Keratinocyte (primary cell): Measurements from ENCODE around the gene OGDHL. TPM values are rescaled to one million over a fixed set of nuclear protein-coding genes. Genes with fewer than 3 reads are reported as not detected.

Experiments
- DNase-seq: peaks from one replicate; pipeline ENCODE4 v3.0.0-alpha.2; 2011; ENCODE audit warnings: low read depth, missing footprints, low spot score
- FAIRE-seq: peaks from 2 replicates; lab custom pipeline; 2011; peaks lifted over from hg19 to GRCh38; lab: Jason Lieb, UNC
- H2AFZ ChIP-seq: 2 replicates; pipeline ENCODE4 v1.6.0; 2012; ENCODE audit warnings: low read length, control low read depth, inconsistent platforms; ENCODE audit not compliant: control insufficient read depth
- H3K27ac ChIP-seq: 2 replicates; pipeline ENCODE4 v1.5.1; 2011; ENCODE audit warnings: low read length; ENCODE audit not compliant: control insufficient read depth, insufficient read depth
- H3K27me3 ChIP-seq: 3 replicates; pipeline ENCODE4 v1.6.0; 2011; ENCODE audit warnings: low read length; ENCODE audit not compliant: control insufficient read depth, insufficient read depth; ENCODE audit errors: extremely low read depth
- H3K36me3 ChIP-seq, 2 experiments: 2 replicates in 1 of 2; 3 replicates in 1 of 2; pipeline ENCODE4 v1.5.1; 2011; ENCODE audit warnings: low read length in 2 of 2, mild to moderate bottlenecking in 1 of 2; ENCODE audit not compliant: control insufficient read depth in 2 of 2, insufficient read depth in 2 of 2; ENCODE audit errors: extremely low read depth in 1 of 2
- H3K4me1 ChIP-seq: 3 replicates; pipeline ENCODE4 v1.5.1; 2011; ENCODE audit warnings: low read length; ENCODE audit not compliant: control insufficient read depth, insufficient read depth; ENCODE audit errors: extremely low read depth
- H3K4me2 ChIP-seq: 3 replicates; pipeline ENCODE4 v1.6.0; 2011; ENCODE audit warnings: low read depth, low read length; ENCODE audit not compliant: control insufficient read depth, insufficient read depth; ENCODE audit errors: extremely low read depth
- H3K4me3 ChIP-seq, 3 experiments: fragments of 200-600 bp in 1 of 3; sonication (generic) in 1 of 3; 2 replicates in 2 of 3; 3 replicates in 1 of 3; pipeline ENCODE4 v1.5.1; 2011 to 2016; ENCODE audit warnings: low read length in 3 of 3, mild to moderate bottlenecking in 3 of 3, control low read depth in 2 of 3, inconsistent platforms in 1 of 3, low read depth in 1 of 3, mixed read lengths in 1 of 3, mixed run types in 1 of 3, moderate library complexity in 1 of 3; ENCODE audit not compliant: control insufficient read depth in 2 of 3, insufficient read depth in 2 of 3; ENCODE audit errors: extremely low read depth in 1 of 3
- H3K79me2 ChIP-seq: 2 replicates; pipeline ENCODE4 v1.6.0; 2012; ENCODE audit warnings: low read length; ENCODE audit not compliant: control insufficient read depth, insufficient read depth
- H3K9ac ChIP-seq: 3 replicates; pipeline ENCODE4 v1.6.0; 2011; ENCODE audit warnings: low read length; ENCODE audit not compliant: control insufficient read depth, insufficient read depth; ENCODE audit errors: extremely low read depth
- H3K9me1 ChIP-seq: 3 replicates; pipeline ENCODE4 v1.6.0; 2011; ENCODE audit warnings: low read length; ENCODE audit not compliant: control insufficient read depth, insufficient read depth; ENCODE audit errors: extremely low read depth
- H3K9me3 ChIP-seq: 2 replicates; pipeline ENCODE4 v1.5.1; 2012; ENCODE audit warnings: low read depth, low read length; ENCODE audit not compliant: control insufficient read depth
- H4K20me1 ChIP-seq: 3 replicates; pipeline ENCODE4 v1.6.0; 2011; ENCODE audit warnings: low read length; ENCODE audit not compliant: control insufficient read depth, insufficient read depth; ENCODE audit errors: extremely low read depth
- EZH2 ChIP-seq: IDR thresholded peaks from one replicate; pipeline ENCODE4 v1.6.1; 2012; ENCODE audit warnings: inconsistent platforms, mild to moderate bottlenecking, low read length, moderate library complexity
- dilution Hi-C: fragments of 300-500 bp; cut with MboI; formaldehyde crosslinking; loops from one replicate; pipeline ENCODE4 v1.7.0; 2020; ENCODE audit warnings: low sequenced_read_pairs; ENCODE audit not compliant: extremely low pct_ligation_motif_present
- polyA plus RNA-seq, 5 experiments: library from polyadenylated mRNA; depleted of rRNA in 3 of 5; stranded (reverse) in 3 of 5; stranded (forward) in 1 of 5; unstranded in 1 of 5; fragments of >200 nt; gene quantifications; 1 replicate in 1 of 5; 2 replicates in 3 of 5; 3 replicates in 1 of 5; pipeline versions ENCODE4 v1.2.1 to v1.2.3, GENCODE V29; 2011 to 2012; ENCODE audit warnings: missing spikeins in 2 of 5, low read depth in 1 of 5, low replicate concordance in 1 of 5
- TF ChIP-seq, protein P1 (sequence below), 3 experiments: IDR thresholded peaks in 1 of 3; conservative IDR thresholded peaks in 1 of 3; optimal IDR thresholded peaks in 1 of 3; 2 replicates in 2 of 3; 3 replicates in 1 of 3; pipeline versions ENCODE3 to v1.5.1; 2011; ENCODE audit warnings: low read length in 3 of 3, mild to moderate bottlenecking in 3 of 3, moderate library complexity in 2 of 3, control low read depth in 1 of 3, inconsistent platforms in 1 of 3; ENCODE audit not compliant: insufficient read depth in 2 of 3; ENCODE audit errors: extremely low read depth in 1 of 3

The OGDHL gene
- polyA plus RNA-seq, 1 donor (not counting 4 experiments of a cell fraction or from before 2014, with no cell fraction given) = 0.09 TPM

DNA sequence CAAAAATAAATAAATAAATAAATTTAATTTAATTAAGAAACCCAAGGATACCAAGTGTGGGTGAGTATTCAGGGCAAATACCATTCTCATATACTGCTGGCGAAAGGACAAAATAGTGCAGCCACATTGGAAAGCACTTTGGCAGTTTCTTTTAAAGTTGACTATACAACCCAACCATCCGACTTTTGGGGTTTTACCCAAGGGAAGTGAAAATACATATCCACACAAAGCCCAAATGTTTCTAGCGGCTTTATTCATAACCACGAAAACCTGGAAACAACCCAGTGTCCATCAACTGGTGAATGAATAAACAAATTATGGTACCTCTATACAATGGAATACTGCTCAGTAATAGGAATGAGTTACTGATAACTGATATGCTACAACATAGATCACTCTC is 36.2 kb upstream of the OGDHL start:
- Histone ChIP-seq H3K9me3 (no peaks in the 10 kb centered on the region), H3K4me3 (no peak overlapping the region), H4K20me1 (no peaks in the 10 kb centered on the region), H3K4me1 (no peaks in the 10 kb centered on the region), H3K36me3 (no peaks in the 10 kb centered on the region), H3K4me2 (no peak overlapping the region), H2AFZ (no peak overlapping the region), H3K79me2 (no peaks in the 10 kb centered on the region), H3K9ac (no peak overlapping the region), H3K9me1 (no peaks in the 10 kb centered on the region), H3K27me3 (no peaks in the 10 kb centered on the region), H3K27ac (no peak overlapping the region)
- no peak for TF ChIP-seq EZH2
- TF ChIP-seq, protein P1, sequence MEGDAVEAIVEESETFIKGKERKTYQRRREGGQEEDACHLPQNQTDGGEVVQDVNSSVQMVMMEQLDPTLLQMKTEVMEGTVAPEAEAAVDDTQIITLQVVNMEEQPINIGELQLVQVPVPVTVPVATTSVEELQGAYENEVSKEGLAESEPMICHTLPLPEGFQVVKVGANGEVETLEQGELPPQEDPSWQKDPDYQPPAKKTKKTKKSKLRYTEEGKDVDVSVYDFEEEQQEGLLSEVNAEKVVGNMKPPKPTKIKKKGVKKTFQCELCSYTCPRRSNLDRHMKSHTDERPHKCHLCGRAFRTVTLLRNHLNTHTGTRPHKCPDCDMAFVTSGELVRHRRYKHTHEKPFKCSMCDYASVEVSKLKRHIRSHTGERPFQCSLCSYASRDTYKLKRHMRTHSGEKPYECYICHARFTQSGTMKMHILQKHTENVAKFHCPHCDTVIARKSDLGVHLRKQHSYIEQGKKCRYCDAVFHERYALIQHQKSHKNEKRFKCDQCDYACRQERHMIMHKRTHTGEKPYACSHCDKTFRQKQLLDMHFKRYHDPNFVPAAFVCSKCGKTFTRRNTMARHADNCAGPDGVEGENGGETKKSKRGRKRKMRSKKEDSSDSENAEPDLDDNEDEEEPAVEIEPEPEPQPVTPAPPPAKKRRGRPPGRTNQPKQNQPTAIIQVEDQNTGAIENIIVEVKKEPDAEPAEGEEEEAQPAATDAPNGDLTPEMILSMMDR (optimal IDR thresholded peaks at IDR 0.05 in 1 of 3, IDR thresholded peaks at IDR 0.05 in 1 of 3, conservative IDR thresholded peaks at IDR 0.05 in 1 of 3; ENCODE audit: extremely low read depth in 1 of 3, insufficient read depth in 2 of 3, low read length in 3 of 3) = no peak
- dilution Hi-C loops = no loop called here
- DNase-seq (no peak), FAIRE-seq (no peak)

DNA sequence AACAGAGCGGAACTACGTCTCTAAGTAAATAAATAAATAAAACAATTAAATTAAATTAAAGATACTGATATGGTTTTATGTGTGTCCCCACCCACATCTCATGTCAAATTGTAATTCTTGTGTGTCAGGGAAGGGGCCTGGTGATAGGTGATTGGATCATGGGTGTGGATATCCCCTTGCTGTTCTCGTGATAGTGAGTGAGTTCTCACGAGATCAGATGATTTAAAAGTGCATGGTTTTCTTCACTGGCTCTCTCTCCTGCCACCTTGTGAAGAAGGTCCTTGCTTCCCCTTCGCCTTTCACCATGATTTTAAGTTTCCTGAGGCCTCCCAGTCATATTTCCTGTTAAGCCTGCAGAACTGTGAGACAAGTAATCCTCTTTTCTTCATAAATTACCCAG is 29.0 kb upstream of the OGDHL start:
- no peak for DNase-seq
- no peak overlapping the region for H2AFZ ChIP-seq
- TF ChIP-seq, protein P1 (optimal IDR thresholded peaks at IDR 0.05 in 1 of 3, IDR thresholded peaks at IDR 0.05 in 1 of 3, conservative IDR thresholded peaks at IDR 0.05 in 1 of 3; ENCODE audit: extremely low read depth in 1 of 3, insufficient read depth in 2 of 3, low read length in 3 of 3) = no peak
- TF ChIP-seq EZH2 = no peak
- H3K36me3 ChIP-seq = no peaks in the 10 kb centered on the region
- no peaks in the 10 kb centered on the region for H3K4me1 ChIP-seq
- H3K79me2 ChIP-seq = no peaks in the 10 kb centered on the region
- dilution Hi-C loops = no loop called here
- no peak overlapping the region for H3K9ac ChIP-seq
- no peaks in the 10 kb centered on the region for H4K20me1 ChIP-seq
- H3K27ac ChIP-seq = no peak overlapping the region
- H3K27me3 ChIP-seq = no peaks in the 10 kb centered on the region
- FAIRE-seq = no peak
- H3K4me2 ChIP-seq = no peak overlapping the region
- no peaks in the 10 kb centered on the region for H3K9me1 ChIP-seq
- no peak overlapping the region for H3K4me3 ChIP-seq
- H3K9me3 ChIP-seq = no peaks in the 10 kb centered on the region
